Endometrial microvascular endothelial cells (primary cell): ENCODE measurements around the gene SELENOK. TPM values are rescaled to one million over a fixed set of nuclear protein-coding genes. Genes with fewer than 3 reads are reported as not detected.

Experiments used
- in situ Hi-C: cut with HindIII; loops from 2 replicates; pipeline ENCODE4 v1.10.0; 2017; ENCODE audit warnings: low sequenced_read_pairs, low pct_unique_long_range_greater_than_20kb; ENCODE audit errors: inconsistent ontology term
- total RNA-seq: library from RNA; depleted of rRNA; stranded (reverse); fragments of >200 nt; gene quantifications from one replicate; pipeline ENCODE4 v1.2.3, GENCODE V29; 2015; ENCODE audit errors: inconsistent ontology term

The SELENOK gene
- total RNA-seq, 1 donor from 2014 or later = 36.1 TPM

DNA sequence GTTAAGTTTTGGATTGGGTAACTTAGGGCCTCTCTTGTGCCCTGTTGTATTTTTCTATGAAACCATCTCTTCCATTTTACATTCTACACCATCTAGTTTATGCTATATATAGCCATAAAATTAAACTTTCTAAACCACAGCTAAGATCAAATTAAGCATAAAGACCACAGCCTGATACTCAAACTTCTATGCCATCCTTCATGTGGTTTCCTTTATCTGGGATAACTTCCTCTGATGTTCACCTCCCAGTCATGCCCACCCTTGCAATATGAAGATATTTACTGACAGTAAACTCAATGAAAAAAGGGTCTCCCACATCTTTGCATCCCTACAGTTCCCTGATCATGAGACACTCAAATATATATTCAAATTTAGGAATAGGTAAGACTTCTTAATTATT is 4.2 kb downstream of the SELENOK start:
- in situ Hi-C loops = no loop called here

DNA sequence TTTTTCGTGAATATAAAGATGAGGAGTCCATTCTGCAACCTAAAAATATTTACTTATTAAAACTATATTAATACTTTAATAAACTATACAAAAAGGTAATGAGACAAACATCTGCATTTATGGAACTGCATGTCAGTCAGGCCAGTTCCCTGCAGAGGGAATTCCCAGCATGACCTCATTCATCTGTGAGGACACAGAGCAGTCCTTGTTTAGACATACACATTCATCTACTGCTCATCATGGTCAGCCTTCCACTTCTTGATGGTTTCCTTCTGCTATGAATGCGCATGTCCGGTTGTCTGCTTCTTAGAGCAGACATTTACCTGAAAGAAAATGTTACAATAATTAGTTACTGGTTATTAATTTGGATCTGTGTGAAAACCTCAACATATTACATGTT is 6.4 kb downstream of the SELENOK start:
- in situ Hi-C loops = no loop called here

DNA sequence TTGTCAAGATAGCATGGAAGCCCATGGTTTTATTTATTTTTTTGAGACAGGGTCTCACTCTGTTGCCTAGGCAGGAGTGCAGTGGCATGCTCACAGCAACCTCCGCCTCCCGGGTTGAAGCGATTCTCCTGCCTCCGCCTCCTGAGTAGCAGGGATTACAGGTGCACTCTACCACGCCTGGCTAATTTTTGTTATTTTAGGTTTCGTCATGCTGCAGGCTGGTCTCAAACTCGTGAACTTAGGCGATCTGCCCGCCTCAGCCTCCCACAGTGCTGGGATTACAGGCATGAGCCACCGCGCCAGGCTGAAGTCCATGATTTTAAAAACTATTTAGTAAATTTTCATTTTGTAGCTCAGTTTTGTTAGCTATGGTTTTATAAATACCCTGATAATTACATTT is 7.0 kb downstream of the SELENOK start:
- in situ Hi-C loops = no loop called here

DNA sequence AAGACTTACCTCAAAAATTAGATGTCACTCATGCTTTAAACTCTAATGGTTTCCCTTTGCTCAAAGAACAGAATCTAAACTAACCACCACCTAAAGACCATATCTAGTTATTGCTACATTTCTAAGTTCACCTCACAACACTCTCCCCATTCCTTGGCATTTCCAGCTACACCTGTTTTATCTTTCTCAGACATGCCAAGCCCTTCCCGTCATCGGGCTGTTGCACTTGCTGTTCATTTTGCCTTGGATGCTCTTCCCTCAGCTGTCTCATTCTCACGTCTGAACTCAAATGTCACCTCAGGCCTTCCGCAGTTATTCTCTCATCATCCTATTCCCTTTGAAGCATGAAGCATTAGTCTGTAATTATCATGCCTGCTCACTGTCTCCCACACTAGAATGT is 8.7 kb downstream of the SELENOK start:
- in situ Hi-C loops = no loop called here

DNA sequence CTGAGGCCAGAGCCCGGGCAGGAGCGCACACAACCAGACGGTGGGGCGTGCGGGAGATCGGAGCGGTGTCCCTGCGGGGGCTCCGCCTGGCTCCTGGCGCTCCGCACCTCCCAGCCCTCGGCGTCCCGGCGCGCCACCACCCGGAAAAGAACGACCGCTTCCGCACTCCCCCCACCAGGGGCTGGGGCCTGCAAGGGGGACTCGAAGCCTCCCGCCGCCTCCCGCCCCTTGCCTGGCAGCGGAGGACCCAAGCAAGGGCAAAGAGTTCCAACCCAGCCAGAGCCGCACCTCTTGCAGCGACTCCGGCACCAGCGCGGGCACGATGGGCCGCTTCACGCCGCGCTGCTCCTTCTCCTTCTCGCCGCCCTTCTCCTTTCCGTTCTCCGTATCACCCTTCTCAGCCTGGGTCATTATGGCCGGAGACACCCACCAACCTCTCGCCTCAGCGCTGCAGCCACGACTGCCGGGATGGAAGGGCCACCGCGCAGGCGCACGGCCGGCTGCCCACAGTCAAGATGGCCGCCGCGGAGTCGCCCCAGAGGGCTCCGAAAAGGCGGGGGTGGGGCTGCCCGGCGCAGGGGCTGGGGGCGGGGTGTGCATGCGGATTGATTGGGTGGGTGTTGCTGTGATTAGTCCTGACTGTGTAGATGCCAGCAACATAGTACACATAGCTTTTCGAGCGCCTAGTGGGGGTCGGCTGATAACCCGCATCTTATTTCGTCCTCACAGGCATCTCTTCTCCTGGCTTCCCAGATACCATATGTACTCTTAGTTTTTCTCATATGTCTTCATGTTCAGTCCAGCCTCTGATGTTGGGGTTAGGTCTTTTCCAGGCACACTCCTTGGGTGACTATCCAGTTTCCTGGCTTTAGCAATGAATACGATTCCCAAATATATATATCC is 9.7 kb downstream of the SELENOK start, which contains the start of gene ACTR8:
TSS of gene ACTR8 (minus strand) at position 462 of the 903 bp plus-strand sequence. CDS start at position 411, 51 bp downstream.
- in situ Hi-C loops = no loop called here

DNA sequence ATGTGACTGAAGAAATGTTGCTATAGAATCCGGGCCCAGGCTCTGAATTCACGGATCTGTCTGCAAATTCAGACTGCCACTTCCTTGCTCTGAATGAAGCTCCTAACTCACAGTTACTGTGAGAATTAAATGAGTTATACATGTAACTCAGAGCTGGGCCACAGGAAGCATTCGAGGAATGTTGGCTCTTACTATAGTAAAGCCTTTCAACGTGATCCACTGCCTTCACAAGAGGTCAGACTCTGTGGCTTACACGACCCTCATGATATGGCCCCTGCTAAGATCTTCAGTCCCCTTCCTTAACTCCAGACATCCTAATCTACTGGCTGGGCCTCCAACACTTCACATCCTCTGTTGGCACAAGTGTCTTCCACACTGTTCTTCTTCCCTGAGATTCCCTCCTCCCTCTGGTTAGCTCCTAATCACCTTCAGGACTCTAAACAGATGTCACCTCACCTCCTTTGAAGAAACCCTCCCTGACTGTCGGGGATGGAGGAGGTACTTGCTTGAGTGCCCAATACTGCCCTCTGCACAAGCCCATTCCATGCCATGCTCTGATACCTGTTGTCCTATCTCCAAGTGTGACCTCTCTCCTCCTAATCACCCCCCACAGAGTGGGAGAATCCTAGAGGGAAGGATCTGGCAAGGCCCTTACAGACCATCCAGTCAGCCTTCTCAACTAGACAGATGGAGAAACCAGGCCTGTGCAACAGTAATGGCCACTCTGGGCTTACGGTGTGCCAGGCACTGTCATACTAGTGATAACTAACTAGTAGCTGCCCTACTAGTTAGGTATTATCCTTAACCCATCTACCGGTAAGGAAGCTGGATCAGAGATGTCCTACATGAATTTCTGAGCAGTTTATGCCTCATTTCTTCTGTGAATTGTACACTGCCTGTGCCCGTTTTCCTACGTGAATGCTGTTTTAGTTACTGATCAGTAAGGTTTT is 11.0 kb downstream of the SELENOK start:
- in situ Hi-C loops = no loop called here

DNA sequence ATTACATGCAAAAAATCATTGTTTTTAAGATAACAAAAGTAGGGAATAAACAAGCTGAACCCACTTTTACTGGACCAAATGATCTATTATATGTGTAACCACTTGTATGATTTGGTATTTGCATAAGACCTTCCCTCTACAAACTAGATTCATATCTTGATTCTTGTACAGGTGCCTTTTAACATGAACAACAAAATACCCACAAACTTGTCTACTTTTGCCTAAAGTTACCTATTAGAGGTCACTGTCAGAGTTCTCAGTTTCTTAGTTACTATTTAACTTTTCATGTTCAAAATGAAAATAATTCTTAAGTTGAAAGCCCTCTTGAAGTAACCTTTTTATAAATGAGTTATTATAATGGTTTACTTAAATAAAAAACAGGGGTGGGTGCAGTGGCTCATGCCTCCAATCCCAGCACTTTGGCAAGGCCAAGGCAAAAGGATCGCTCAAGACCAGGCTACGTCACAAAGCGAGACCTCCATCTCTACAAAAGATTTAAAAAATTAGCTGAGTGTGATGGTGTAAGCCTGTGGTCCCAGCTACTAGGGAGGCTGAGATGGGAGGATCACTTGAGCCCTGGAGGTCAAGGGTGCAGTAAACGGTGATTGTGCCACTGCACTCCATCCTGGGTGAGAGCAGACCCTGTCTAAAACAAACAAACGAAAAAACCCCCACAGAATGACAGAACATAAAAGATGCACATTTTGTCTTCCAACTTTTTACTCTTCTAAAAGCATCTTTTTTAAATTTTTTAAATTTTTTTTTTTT is 25.7 kb downstream of the SELENOK start:
- in situ Hi-C loops = no loop called here

DNA sequence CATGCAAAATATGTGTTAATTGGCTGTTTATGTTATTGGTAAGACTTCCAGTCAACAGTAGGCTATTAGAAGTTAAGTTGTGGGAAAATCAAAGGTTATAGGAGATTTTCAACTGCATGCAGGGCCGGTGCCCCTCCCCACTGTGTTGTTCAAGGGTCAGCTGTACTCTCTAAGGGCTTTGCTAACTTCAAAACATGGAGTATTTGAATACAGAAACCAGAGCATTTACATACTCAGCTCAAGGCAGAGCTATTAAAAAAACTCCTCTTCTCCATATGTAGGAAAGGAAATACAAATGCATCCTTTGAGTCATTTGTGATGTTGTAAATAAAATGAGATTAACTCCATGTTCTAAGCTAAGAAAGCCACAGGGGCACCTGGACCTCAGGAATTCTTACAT is 28.5 kb downstream of the SELENOK start:
- in situ Hi-C loops = no loop called here

DNA sequence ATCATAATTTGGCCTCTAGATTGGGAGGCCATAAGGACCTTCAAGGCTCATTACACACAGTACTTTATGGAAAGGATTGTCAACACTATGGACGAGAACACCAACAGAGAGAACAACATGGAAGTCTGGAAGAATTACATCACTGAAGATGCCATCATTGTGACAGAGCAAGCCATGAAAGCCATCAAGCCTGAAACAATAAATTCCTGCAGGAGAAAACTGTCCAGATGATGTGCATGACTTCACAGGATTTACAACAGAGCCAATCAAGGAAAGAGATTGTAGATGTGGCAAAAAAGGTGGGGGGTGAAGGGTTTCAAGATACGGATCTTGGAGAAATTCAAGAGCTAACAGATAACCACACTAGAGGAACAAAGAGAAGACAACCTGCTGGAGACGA is 29.4 kb downstream of the SELENOK start:
- in situ Hi-C loops = no loop called here

DNA sequence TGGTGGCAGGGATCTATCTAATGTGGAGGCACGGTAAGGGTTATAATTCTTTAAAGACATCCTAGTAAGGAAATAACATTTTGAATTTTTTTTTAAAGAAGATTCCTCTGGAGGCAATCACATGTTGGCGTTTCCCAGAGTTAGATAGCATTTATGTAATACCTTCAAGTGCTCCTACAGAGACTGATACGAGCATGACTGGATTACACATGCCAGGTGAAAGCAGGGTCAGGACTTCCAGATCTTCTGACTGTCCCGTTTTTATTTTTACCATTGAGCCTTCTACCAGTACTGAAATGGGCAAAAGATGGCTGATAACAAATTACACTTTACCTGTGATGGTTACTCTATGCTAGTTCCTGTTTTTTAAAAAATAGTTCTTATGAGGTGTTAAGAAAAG is 31.5 kb downstream of the SELENOK start:
- in situ Hi-C loops = no loop called here

DNA sequence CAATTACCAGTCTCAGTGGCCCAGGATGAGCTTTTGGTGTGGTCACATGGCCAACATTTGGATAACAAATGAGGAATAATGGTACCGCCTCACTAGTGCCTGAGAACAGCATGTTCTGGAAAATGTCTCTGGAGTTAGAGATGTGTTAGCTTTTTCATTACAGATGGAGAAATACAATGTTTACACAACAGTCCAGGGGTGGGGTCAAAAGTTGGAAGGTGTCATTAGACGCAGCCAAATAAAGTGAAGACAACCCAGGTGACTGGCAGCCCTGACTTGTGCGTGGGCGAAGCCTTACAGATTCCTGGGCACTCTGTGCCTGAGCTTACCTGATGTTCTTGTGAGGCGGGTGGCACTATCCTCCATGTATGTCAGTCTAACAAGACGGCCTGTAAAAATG is 32.5 kb downstream of the SELENOK start:
- in situ Hi-C loops = no loop called here

DNA sequence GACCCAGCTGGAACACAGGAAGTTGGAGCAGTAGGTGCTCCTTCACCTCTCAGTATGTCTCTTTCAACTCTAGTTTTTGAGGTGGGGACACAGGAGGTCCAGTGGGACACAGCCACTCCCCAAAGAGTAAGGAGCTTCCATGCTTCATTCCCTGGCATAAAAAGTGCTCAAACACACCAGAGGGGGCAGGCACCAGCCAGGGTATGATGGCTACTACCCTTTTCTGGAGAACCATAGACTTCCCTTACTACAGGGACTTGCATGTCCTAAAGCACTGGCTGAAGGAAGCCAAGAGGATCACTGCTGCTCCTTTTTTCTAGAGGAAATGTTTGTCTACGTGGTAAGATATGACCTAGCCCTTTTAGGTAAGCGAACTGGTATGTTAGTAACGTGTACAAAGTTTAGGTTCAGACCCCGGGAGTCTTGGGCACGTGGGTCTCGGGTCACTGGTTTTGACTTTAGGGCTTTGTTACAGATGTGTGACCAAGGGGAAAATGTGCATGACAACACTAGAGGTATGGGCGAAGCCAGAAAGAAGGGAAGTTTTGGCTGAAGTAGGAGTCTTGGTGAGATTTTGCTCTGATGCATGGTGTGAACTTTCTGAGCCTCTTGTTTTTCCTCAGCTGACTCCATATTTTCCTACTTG is 33.4 kb downstream of the SELENOK start:
- in situ Hi-C loops = no loop called here

DNA sequence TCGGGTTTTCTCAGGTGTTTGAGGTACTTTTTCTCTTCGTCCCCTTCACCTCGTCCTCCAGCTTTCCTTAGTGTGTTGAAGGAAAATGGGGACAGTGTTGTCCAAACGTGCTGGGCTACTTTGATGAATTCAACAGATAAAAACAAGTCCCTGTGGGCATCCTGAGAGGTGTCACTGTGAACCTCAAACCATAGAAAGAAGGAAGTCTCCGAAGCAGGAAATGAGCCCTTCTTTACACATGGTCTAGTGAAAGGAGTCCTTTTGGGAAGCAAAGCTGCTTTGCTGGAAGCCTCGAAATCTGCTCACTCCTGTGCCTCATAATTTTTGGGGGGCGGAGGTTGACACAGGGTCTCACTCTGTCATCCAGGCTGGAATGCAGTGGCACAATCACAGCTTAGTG is 34.7 kb downstream of the SELENOK start:
- in situ Hi-C loops = no loop called here

DNA sequence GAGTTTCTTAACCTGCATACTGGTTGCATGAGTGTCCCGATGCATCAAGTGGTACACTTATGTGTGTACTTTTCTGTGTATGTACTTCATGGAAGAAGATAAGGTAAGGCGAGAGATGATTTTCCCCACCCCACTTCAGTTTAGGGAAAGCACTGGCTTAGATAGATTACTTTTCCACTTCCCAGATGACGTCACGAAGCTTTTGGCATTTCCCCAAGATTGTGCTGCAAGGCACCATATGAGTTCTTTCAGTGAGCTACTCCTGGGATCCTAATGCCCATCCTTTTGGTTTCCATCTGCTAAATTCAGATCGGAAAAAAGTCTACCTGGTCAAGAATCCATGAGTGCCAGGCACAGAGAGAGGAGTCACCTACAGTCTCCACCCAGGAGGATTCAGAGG is 40.8 kb downstream of the SELENOK start:
- in situ Hi-C loops = no loop called here

DNA sequence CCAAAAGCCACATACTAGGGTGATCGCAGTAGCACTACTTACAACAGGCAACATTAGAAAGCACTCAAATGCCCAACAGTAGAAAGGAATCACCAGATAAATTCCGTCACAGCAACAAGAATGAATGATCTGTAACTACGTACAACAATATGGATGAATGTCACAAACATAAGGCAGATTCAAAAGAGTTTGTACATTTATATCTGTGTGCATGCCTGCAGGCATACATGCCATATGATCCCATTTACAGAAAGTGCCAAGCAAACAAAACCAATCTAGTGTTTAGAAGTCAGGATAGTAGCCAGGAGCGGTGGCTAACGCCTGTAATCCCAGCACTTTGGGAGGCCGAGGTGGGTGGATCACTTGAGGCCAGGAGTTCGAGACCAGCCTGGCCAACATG is 41.7 kb downstream of the SELENOK start:
- in situ Hi-C loops = no loop called here

DNA sequence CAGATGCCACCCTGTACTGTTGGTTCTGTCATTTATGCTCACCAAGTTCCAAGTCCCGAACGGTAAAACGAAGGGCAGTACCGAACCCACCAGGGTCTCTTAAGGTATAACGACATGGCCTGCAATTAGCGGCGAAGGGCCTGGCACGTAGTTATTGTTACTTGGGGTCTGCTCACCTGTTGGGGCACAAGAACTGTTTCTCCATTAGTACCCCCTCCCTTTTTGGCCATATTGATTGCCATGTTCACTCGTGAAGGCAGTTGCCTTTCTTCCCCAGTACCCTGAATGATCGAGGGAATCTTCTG is 44.9 kb downstream of the SELENOK start:
- in situ Hi-C loops = no loop called here

DNA sequence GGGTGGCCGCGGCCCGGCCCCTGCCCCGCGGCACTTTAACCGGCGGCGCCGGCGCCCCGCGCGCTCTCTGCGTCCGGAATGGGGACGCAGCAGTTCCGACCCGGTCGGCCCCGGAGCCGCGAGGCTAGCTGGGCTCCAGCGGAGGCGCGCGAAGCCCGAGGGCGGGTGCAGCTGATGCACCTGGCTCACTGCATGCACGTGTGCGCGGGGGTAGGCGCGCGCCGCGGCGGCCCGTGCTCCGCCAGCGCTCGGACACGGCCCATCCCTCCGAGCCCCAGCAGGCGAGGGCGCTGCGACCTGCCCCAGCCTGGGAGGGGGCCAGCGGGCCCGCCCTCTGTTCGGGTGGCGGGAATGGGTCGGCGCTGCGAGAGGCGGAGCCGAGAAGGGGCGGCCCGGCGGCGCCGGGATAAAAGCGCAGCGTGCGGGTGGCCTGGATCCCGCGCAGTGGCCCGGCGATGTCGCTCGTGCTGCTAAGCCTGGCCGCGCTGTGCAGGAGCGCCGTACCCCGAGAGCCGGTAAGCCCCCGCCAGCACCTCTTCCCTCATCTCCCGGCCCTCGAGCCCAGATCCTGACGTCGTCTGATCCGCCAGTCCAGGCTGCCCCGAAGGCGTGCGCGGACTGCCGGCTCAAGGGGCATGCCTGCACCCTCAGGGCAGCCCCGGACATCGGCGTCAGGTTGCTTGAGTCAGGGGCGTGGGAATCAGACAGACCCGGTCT is 45.4 kb downstream of the SELENOK start, which contains the start of the genes CHDH and IL17RB:
TSS of gene CHDH (minus strand) at position 286 of the 717 bp plus-strand sequence. CDS start 22,411 bp downstream, outside the sequence.
TSS of gene IL17RB (plus strand) at position 435 of the 717 bp plus-strand sequence. CDS start at position 456, 21 bp downstream.
- in situ Hi-C loops = no loop called here

DNA sequence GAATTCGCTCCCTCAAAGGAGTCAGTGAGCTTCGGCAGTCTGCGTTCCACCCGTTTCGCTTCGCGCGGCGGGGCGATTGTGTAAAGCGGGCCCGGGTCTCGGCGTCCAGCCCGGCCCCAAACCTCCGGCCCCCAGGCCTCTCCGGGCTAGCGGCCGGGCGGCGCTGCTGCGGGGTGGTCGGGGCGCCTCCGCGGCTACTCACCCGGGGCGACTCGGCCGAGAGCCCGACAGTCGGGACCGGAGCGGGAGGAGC is 45.9 kb downstream of the SELENOK start:
- in situ Hi-C loops = no loop called here
